GM23338 (cell line): ENCODE results near the gene KCNQ5. TPM values are rescaled to one million over a fixed set of nuclear protein-coding genes. Genes with fewer than 3 reads are reported as not detected.

Experiments used
- ATAC-seq: fragments of 200-7000 bp; cut with Tn5 transposase; 3 replicates; pipeline ENCODE4 v1.9.1; 2020
- DNase-seq: peaks from one replicate; pipeline ENCODE4 v3.0.0-alpha.2; 2015; ENCODE audit warnings: low spot score
- H2AFZ ChIP-seq: fragments of 200-600 bp; sonication (generic); 2 replicates; pipeline ENCODE4 v1.8.0; 2016; ENCODE audit warnings: antibody characterized with exemption, mild to moderate bottlenecking, moderate library complexity
- H3F3A ChIP-seq: fragments of 200-600 bp; sonication (generic); replicated peaks from 2 replicates; pipeline ENCODE4 v1.8.0; 2017; ENCODE audit warnings: antibody characterized with exemption, mixed run types, low read depth
- H3K27ac ChIP-seq: fragments of 200-600 bp; sonication (generic); 2 replicates; pipeline ENCODE4 v1.6.1; 2016; ENCODE audit warnings: low read depth
- H3K27me3 ChIP-seq: fragments of 200-600 bp; sonication (generic); 2 replicates; pipeline ENCODE4 v1.8.0; 2016; ENCODE audit warnings: mild to moderate bottlenecking, mixed run types, moderate library complexity; ENCODE audit not compliant: insufficient read depth
- H3K36me3 ChIP-seq: fragments of 200-600 bp; sonication (generic); 2 replicates; pipeline ENCODE4 v1.8.0; 2016; ENCODE audit warnings: mild to moderate bottlenecking; ENCODE audit not compliant: insufficient read depth
- H3K4me1 ChIP-seq: fragments of 200-600 bp; sonication (generic); 2 replicates; pipeline ENCODE4 v1.8.0; 2016; ENCODE audit warnings: mild to moderate bottlenecking, moderate library complexity; ENCODE audit not compliant: insufficient read depth
- H3K4me2 ChIP-seq: fragments of 200-600 bp; sonication (generic); 2 replicates; pipeline ENCODE4 v1.7.1; 2017; ENCODE audit warnings: mixed run types
- H3K4me3 ChIP-seq: fragments of 200-600 bp; sonication (generic); 2 replicates; pipeline ENCODE4 v1.6.1; 2016; ENCODE audit warnings: mixed run types
- H3K79me2 ChIP-seq: fragments of 200-600 bp; sonication (generic); replicated peaks from 2 replicates; pipeline ENCODE4 v1.8.0; 2017; ENCODE audit warnings: mild to moderate bottlenecking; ENCODE audit not compliant: insufficient read depth
- H3K9me2 ChIP-seq: fragments of 200-600 bp; sonication (generic); 2 replicates; pipeline ENCODE4 v1.8.0; 2017; ENCODE audit not compliant: insufficient read depth
- H4K20me1 ChIP-seq: fragments of 200-600 bp; sonication (generic); replicated peaks from 2 replicates; pipeline ENCODE4 v1.8.0; 2017; ENCODE audit warnings: mild to moderate bottlenecking; ENCODE audit not compliant: insufficient read depth
- H3K27ac Mint-ChIP-seq: 2 replicates; pipeline ENCODE4 v1.8.0; 2020; ENCODE audit warnings: inconsistent platforms, mild to moderate bottlenecking, moderate library complexity, mixed read lengths
- H3K27me3 Mint-ChIP-seq: 3 replicates; pipeline ENCODE4 v1.8.0; 2022; ENCODE audit warnings: low read depth, mild to moderate bottlenecking, moderate library complexity, mixed read lengths, inconsistent platforms; ENCODE audit not compliant: insufficient read depth, poor library complexity
- H3K36me3 Mint-ChIP-seq: 3 replicates; pipeline ENCODE4 v1.8.0; 2021; ENCODE audit warnings: low read depth, mild to moderate bottlenecking, inconsistent platforms, moderate library complexity, mixed read lengths
- H3K4me1 Mint-ChIP-seq: 3 replicates; pipeline ENCODE4 v1.8.0; 2020; ENCODE audit warnings: mild to moderate bottlenecking, inconsistent platforms, mixed read lengths
- H3K4me3 Mint-ChIP-seq: 3 replicates; pipeline ENCODE4 v1.8.0; 2021; ENCODE audit warnings: moderate library complexity, mild to moderate bottlenecking, inconsistent platforms, mixed read lengths
- H3K9me3 Mint-ChIP-seq: 3 replicates; pipeline ENCODE4 v1.8.0; 2020; ENCODE audit warnings: moderate library complexity, mild to moderate bottlenecking, inconsistent platforms, mixed read lengths
- CREB1 ChIP-seq: fragments of 250-450 bp; sonication (Bioruptor Pico); IDR thresholded peaks from 2 replicates; pipeline ENCODE4 v1.5.0; 2020; ENCODE audit warnings: low read depth, mild to moderate bottlenecking, moderate library complexity
- CTCF ChIP-seq, 2 experiments: fragments of 200-600 bp in 1 of 2; sonication (generic) in 1 of 2; conservative IDR thresholded peaks; 2 replicates each; pipeline versions ENCODE4 v1.5.1 to v1.6.1; 2016 to 2017; ENCODE audit warnings: antibody characterized with exemption in 2 of 2, low read depth in 2 of 2, mild to moderate bottlenecking in 2 of 2, moderate library complexity in 1 of 2
- EZH2 ChIP-seq: fragments of 200-600 bp; sonication (generic); IDR thresholded peaks from one replicate; pipeline ENCODE4 v1.8.0; 2017; ENCODE audit warnings: antibody characterized with exemption, mild to moderate bottlenecking, low read depth; ENCODE audit not compliant: unreplicated experiment
- EZH2phosphoT487 ChIP-seq: fragments of 200-600 bp; sonication (generic); IDR thresholded peaks from one replicate; pipeline ENCODE4 v1.8.1; 2018; ENCODE audit warnings: antibody characterized with exemption; ENCODE audit not compliant: unreplicated experiment
- JUNB ChIP-seq: IDR thresholded peaks from one replicate; pipeline ENCODE4 v1.6.1; 2016; ENCODE audit warnings: antibody characterized with exemption; ENCODE audit not compliant: unreplicated experiment
- NANOG ChIP-seq: IDR thresholded peaks from 2 replicates; pipeline ENCODE4 v1.6.1; 2016; ENCODE audit warnings: antibody characterized with exemption, borderline replicate concordance
- POLR2AphosphoS5 ChIP-seq: IDR thresholded peaks from 2 replicates; pipeline ENCODE4 v1.6.1; 2016; ENCODE audit warnings: antibody characterized with exemption, low read depth
- REST ChIP-seq: IDR thresholded peaks from one replicate; pipeline ENCODE4 v1.6.1; 2018; ENCODE audit warnings: antibody characterized with exemption; ENCODE audit not compliant: unreplicated experiment
- STAT1 ChIP-seq: IDR thresholded peaks from one replicate; pipeline ENCODE4 v1.6.1; 2016; ENCODE audit warnings: antibody characterized with exemption; ENCODE audit not compliant: unreplicated experiment
- ZNF114 ChIP-seq: fragments of 250-450 bp; sonication (Bioruptor Pico); IDR thresholded peaks from 2 replicates; pipeline ENCODE4 v1.5.0; 2020; ENCODE audit warnings: mild to moderate bottlenecking, moderate library complexity
- ZNF331 ChIP-seq: fragments of 250-450 bp; sonication (Bioruptor Pico); IDR thresholded peaks from 2 replicates; pipeline ENCODE4 v1.5.0; 2020; ENCODE audit warnings: low read depth, mild to moderate bottlenecking, moderate library complexity
- ZNF462 ChIP-seq: fragments of 250-450 bp; sonication (Bioruptor Pico); IDR thresholded peaks from 2 replicates; pipeline ENCODE4 v1.5.0; 2020; ENCODE audit warnings: mild to moderate bottlenecking, moderate library complexity
- polyA plus RNA-seq: library from polyadenylated mRNA; unstranded; fragments of >200 nt; fragmentation: Nextera tagmentation; extraction: Ambion mirVana; gene quantifications from 2 replicates; pipeline ENCODE4 v1.2.1, GENCODE V29; 2016
- total RNA-seq: library from RNA; depleted of rRNA; stranded (reverse); fragments of >200 nt; shearing (Covaris generic); gene quantifications from 2 replicates; pipeline ENCODE4 v1.2.3, GENCODE V29; 2014
- TF ChIP-seq, protein P1 (sequence below): IDR thresholded peaks from 2 replicates; pipeline ENCODE4 v1.6.1; 2016; ENCODE audit warnings: antibody characterized with exemption

The KCNQ5 gene
- total and polyA plus RNA-seq, 2 experiments from 2014 or later = 0.68 to 0.87 TPM

GRCh38 chr6:72822023-72822422 lies 200.2 kb downstream of the KCNQ5 start:
- H3F3A ChIP-seq = no peaks in the 10 kb centered on the region
- Mint-ChIP-seq H3K4me3 (no peak overlapping the region), H3K27ac (no peak overlapping the region), H3K27me3 (no peaks in the 10 kb centered on the region), H3K4me1 (peaks cover 8% of the 10 kb centered on the region; the same call in 2 of the 3 replicates), H3K36me3 (no peaks in the 10 kb centered on the region), H3K9me3 (no peaks in the 10 kb centered on the region)
- no peaks in the 10 kb centered on the region for H3K36me3 ChIP-seq
- no peak overlapping the region for H3K27ac ChIP-seq
- no peak overlapping the region for H3K4me3 ChIP-seq
- H2AFZ ChIP-seq = no peak overlapping the region
- ATAC-seq (no peak), DNase-seq (no peak)
- H3K79me2 ChIP-seq = no peaks in the 10 kb centered on the region
- no peaks in the 10 kb centered on the region for H3K9me2 ChIP-seq
- H4K20me1 ChIP-seq = no peaks in the 10 kb centered on the region
- no peaks in the 10 kb centered on the region for H3K4me1 ChIP-seq
- TF ChIP-seq POLR2AphosphoS5 = no peak
- TF ChIP-seq ZNF114 (CRISPR knock-in tag) = no peak
- no peak for TF ChIP-seq NANOG
- TF ChIP-seq CREB1 (CRISPR knock-in tag) = no peak
- TF ChIP-seq EZH2phosphoT487 = no peak
- TF ChIP-seq, protein P1, sequence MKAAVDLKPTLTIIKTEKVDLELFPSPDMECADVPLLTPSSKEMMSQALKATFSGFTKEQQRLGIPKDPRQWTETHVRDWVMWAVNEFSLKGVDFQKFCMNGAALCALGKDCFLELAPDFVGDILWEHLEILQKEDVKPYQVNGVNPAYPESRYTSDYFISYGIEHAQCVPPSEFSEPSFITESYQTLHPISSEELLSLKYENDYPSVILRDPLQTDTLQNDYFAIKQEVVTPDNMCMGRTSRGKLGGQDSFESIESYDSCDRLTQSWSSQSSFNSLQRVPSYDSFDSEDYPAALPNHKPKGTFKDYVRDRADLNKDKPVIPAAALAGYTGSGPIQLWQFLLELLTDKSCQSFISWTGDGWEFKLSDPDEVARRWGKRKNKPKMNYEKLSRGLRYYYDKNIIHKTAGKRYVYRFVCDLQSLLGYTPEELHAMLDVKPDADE = no peak
- no peak for TF ChIP-seq ZNF331
- TF ChIP-seq ZNF462 (CRISPR knock-in tag) = no peak
- no peak for TF ChIP-seq EZH2
- TF ChIP-seq JUNB = no peak
- no peak for TF ChIP-seq CTCF (conservative IDR thresholded peaks at IDR 0.05; ENCODE audit: low read depth in 2 of 2)
- no peak for TF ChIP-seq REST
- TF ChIP-seq STAT1 = no peak
- H3K27me3 ChIP-seq = no peaks in the 10 kb centered on the region
- H3K4me2 ChIP-seq = no peak overlapping the region
